ENCODE results near the gene OR5H2. TPM values are rescaled to one million over a fixed set of nuclear protein-coding genes. Genes with fewer than 3 reads are reported as not detected.
A peak's percentile ranks its signal among the peaks of the same experiment; 100 is the strongest.

OR5H2 gene
- total RNA-seq, 2 donors from 2014 or later: not detected

DNA sequence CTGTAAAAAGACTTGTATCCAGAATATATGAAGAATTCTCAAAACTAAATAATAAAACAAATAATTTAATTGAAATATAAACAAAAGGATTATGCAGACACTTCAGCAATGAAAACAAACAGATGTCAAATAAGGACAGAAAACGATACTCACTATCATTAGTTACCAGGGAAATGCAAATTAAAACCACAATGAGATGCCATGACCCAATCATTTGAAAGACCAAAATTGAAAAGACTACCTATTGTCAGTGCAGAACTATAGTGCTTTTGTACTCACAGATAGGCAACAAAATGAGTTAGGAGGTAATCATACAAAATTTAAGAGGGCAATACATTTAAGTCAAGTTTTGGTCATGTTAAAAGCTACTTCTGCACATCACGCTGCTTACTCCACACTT lies 39.8 kb downstream of the OR5H2 start:
- H3K27ac Mint-ChIP-seq: no peak overlapping the region

DNA sequence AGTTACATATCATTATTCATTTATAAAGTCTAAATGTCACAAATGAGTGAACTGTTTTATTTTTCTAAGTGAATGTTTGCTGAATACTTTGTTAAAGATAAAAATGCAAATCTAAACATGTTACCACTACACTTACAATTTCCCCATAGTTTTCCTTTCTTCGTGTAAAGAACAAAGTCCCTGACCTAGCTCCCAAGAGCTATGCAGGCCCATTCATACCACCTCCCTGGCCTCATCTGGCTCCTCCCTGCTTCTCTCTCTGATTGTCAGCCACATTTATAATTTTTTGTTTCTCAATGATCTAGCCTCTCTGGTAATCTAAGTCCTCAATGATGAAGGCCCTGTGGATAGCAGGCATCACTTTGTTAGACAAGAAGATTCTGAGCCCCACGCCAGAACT lies 40.4 kb downstream of the OR5H2 start:
- no peak overlapping the region for H3K4me3 Mint-ChIP-seq
- H3K27ac Mint-ChIP-seq: no peak overlapping the region
- no peaks in the 10 kb centered on the region for H3K36me3 Mint-ChIP-seq
- ATAC-seq: no peak
- H3K9me3 Mint-ChIP-seq: no peaks in the 10 kb centered on the region
- DNase-seq (ENCODE audit: low spot score): no peak
- H3K4me1 Mint-ChIP-seq (ENCODE audit: low read depth in 2 of 2): no peaks in the 10 kb centered on the region
- peaks cover 10 to 18% of the 10 kb centered on the region in 2 donors for H3K27me3 Mint-ChIP-seq

More for the DNA sequence above, 39.8 kb downstream of the OR5H2 start:
- Mint-ChIP-seq H3K9me3 (no peaks in the 10 kb centered on the region), H3K27me3 (peaks cover 10 to 18% of the 10 kb centered on the region in 2 donors), H3K4me1 (ENCODE audit: low read depth in 2 of 2) (no peaks in the 10 kb centered on the region), H3K4me3 (no peak overlapping the region), H3K36me3 (no peaks in the 10 kb centered on the region)
- DNase-seq (ENCODE audit: low spot score): no peak
- no peak for ATAC-seq

DNA sequence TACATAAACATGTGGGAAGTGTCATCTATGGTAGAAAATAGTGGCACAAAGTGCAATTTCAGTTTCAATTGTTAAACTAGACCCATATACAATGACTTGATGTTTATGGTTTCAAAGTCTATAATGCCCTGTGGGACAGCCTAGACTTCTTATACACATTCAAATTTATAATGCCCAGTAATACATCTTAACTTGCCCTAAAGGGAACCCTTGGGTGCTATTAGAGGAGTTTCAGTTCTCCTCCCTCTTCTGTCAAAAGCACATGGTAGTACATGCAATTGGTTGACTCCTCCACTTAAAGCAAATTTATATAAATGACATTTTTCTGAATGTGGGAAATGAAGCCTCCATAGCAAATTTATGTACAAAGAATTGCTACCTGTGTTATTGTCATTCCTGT lies 41.1 kb downstream of the OR5H2 start:
- Mint-ChIP-seq H3K27me3 (peaks cover 10 to 18% of the 10 kb centered on the region in 2 donors), H3K36me3 (no peaks in the 10 kb centered on the region), H3K9me3 (no peaks in the 10 kb centered on the region), H3K4me1 (ENCODE audit: low read depth in 2 of 2) (no peaks in the 10 kb centered on the region), H3K4me3 (no peak overlapping the region), H3K27ac (no peak overlapping the region)
- DNase-seq (ENCODE audit: low spot score) (no peak), ATAC-seq (no peak)

DNA sequence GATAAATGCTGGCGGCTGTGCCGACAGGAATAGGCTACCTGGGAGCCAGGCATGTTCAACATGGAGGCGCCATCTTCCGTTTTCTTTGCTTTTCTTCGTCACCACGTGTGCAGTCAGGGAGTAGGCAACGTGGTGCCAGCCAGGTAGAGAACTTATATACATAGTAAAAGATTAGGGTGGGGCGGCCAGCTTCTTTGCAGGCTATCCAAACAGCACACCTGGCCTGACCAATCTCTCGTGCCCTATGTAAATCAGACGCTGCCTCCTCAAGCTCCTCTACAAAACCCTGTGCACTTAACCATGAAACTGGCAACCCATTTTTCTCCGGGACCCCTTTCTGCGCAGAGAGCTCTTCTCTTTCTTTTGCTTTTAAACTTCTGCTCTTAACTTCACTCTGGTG lies 42.8 kb downstream of the OR5H2 start:
- Mint-ChIP-seq H3K4me3 (no peak overlapping the region), H3K27ac (no peak overlapping the region), H3K4me1 (ENCODE audit: low read depth in 2 of 2) (peaks cover 0 to 4% of the 10 kb centered on the region in 2 donors), H3K27me3 (peaks cover 13 to 26% of the 10 kb centered on the region in 2 donors), H3K9me3 (no peaks in the 10 kb centered on the region), H3K36me3 (no peaks in the 10 kb centered on the region)
- ATAC-seq (no peak), DNase-seq (ENCODE audit: low spot score) (no peak)

DNA sequence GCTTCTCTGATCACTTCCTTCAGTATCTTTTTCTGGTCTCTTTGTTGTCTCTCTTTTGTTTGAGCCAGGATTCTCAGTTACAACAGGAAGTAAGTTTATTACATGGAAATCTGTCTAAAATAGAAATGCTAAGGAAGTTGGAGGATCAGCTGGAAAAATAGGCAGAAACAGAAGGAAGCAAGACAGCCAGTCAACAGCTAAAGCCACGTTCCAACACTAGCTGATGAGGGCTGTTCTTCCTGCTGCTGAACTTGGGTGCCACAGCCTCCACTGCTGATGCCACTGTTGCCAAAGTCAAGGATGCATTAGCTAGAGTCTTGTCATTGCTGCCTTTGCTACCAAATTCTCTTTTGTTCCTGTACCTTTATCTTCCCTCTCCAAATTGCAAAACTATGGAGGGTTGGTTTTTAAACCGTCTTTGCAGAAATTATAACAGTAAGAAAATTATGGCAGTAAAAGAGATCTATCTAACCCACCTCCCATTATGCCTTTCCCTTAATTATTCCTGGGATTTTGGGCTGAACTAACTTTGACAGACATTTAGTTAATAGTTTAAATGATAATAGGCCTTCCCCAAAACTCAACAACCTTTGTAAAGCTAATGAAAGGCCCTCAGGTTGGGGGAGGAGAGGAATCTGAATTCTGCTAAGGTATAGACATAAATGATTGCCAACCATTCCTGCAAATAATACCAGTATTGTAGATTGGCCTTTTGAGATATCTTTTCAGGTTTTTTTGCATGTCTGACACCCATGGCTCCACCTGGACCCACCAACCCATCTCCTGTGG lies 44.0 kb downstream of the OR5H2 start:
- Mint-ChIP-seq H3K4me3 (no peak overlapping the region), H3K27me3 (peaks cover 13 to 25% of the 10 kb centered on the region in 2 donors), H3K27ac (no peak overlapping the region), H3K4me1 (ENCODE audit: low read depth in 2 of 2) (peaks cover 0 to 4% of the 10 kb centered on the region in 2 donors), H3K9me3 (no peaks in the 10 kb centered on the region), H3K36me3 (no peaks in the 10 kb centered on the region)
- DNase-seq (ENCODE audit: low spot score): no peak
- no peak for ATAC-seq

DNA sequence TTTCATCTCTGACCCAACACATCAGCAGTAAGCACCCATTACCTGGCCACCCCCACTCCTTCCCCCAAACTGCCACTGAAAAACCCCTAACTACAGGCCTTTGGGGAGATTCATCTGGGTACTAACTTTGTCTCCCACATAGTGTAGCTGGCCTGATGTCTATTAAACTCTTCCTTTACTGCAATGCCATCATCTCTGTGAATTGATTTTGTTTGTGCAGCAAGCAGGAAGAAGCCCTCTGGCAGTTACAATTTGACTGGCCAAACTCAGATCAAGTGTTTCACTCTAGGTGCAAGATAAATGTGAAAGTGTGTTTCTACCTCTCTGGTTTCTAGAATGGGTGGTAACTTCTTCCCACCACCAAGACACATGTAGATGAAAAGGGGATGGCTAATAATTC lies 44.6 kb downstream of the OR5H2 start:
- Mint-ChIP-seq H3K4me1 (ENCODE audit: low read depth in 2 of 2) (peaks cover 0 to 4% of the 10 kb centered on the region in 2 donors), H3K27ac (no peak overlapping the region), H3K4me3 (no peak overlapping the region), H3K27me3 (peaks cover 13 to 31% of the 10 kb centered on the region in 2 donors), H3K36me3 (no peaks in the 10 kb centered on the region), H3K9me3 (no peaks in the 10 kb centered on the region)
- ATAC-seq: peak in 1 of 2 donors; percentile 60
- no peak for DNase-seq (ENCODE audit: low spot score)

DNA sequence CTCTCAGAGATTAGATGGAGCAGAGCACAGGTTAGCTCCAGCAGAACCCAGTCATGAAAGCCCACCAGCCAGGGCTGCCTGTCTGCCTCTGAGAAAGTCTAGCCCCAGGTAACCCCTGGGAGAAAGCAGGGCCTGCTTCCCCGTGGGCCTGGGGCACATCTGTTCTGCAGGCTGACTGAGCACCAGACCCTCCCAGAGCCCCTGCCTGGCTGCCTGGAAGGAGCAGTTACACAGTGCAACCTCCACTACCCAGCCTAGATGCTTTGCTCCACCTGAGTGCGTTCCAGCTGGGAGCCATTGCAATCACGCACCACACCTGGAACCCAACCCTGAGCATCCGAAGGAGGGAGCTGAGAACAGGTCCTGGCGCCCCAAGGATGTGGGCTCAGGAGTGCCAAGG lies 46.6 kb downstream of the OR5H2 start:
- ATAC-seq (peak in 1 of 2 donors; percentile 45), DNase-seq (ENCODE audit: low spot score) (no peak)
- peaks cover 2 to 4% of the 10 kb centered on the region in 2 donors for H3K4me1 Mint-ChIP-seq (ENCODE audit: low read depth in 2 of 2)
- no peaks in the 10 kb centered on the region for H3K9me3 Mint-ChIP-seq
- peaks cover 16 to 40% of the 10 kb centered on the region in 2 donors for H3K27me3 Mint-ChIP-seq
- H3K36me3 Mint-ChIP-seq: no peaks in the 10 kb centered on the region
- H3K4me3 Mint-ChIP-seq: no peak overlapping the region
- no peak overlapping the region for H3K27ac Mint-ChIP-seq

DNA sequence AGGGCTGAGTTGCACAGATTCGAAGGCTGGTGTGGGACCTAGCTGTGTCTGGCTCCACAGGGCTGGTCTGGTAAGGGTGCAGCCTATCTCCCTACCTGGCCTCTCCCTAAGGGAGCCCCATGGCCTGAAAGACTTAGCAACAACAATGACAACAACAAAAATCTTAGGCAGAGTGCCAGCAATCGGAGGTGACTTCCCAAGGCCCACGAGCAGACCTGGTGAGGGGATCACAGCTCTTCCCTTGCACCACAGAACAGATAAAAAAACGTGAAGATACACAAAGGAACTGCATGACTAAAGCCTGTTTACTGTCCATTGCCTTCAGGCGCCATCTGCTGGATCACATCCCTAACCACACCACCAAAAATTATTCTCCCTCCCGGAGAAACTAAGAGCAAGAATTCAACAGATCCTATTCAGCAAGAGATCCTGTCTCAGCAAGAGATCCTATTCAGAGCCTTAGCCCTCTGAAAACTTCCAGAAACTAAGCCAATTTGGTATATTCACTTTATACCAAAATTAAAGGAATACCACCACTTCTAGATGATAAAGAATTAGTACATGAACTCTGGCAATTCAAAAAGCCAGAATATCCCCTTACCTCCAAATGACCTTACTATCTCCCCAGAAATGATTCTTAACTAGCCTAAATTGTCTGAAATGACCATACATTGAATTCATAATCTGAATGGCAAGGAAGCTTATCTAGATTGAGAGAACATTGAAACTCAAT lies 47.3 kb downstream of the OR5H2 start:
- Mint-ChIP-seq H3K27ac (no peak overlapping the region), H3K4me3 (no peak overlapping the region), H3K4me1 (ENCODE audit: low read depth in 2 of 2) (peaks cover 4 to 7% of the 10 kb centered on the region in 2 donors), H3K9me3 (no peaks in the 10 kb centered on the region), H3K36me3 (no peaks in the 10 kb centered on the region), H3K27me3 (peaks cover 16 to 40% of the 10 kb centered on the region in 2 donors)
- DNase-seq (ENCODE audit: low spot score) (no peak), ATAC-seq (peak; percentile 66 to 69)

DNA sequence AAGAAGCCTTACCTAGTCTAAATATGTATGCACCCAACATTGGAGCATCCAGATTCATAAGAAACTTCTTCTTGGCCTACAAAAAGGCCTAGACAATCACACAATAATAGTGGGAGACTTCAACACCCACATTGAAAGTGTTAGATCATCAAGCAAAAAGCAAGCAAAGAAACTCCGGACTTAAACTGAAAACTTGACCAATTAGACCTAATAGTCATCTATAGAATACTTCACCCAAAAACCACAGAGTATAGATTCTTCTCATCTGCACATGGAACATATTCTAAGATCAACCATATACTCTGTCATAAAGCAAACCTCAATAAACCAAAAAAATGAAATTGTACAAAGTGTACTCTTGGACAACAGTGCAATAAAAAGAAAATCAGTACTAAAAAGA lies 49.0 kb downstream of the OR5H2 start:
- DNase-seq (ENCODE audit: low spot score) (no peak), ATAC-seq (no peak)
- Mint-ChIP-seq H3K27me3 (peaks cover 13 to 28% of the 10 kb centered on the region in 2 donors), H3K27ac (no peak overlapping the region), H3K36me3 (no peaks in the 10 kb centered on the region), H3K4me1 (ENCODE audit: low read depth in 2 of 2) (peaks cover 4 to 7% of the 10 kb centered on the region in 2 donors), H3K4me3 (no peak overlapping the region), H3K9me3 (no peaks in the 10 kb centered on the region)

Other genes with a start within 250 kb of the OR5H2 start
- not detected for gene GABRR3, start 247.2 kb upstream of the OR5H2 start, total RNA-seq
- gene OR5AC2, start 195.3 kb upstream of the OR5H2 start, total RNA-seq: not detected
- not detected for gene OR5H1, start 151.8 kb upstream of the OR5H2 start, total RNA-seq
- under 1 TPM in 1 of 2 donors, not detected in 1; 0.07 TPM for gene OR5H14, start 135.0 kb upstream of the OR5H2 start, total RNA-seq
- gene OR5H15, start 115.8 kb upstream of the OR5H2 start, total RNA-seq: not detected
- not detected for gene OR5H6, start 18.3 kb upstream of the OR5H2 start, total RNA-seq
- not detected for gene OR5K4, start 71.3 kb downstream of the OR5H2 start, total RNA-seq
- gene OR5K3, start 108.2 kb downstream of the OR5H2 start, total RNA-seq: not detected
- gene OR5K1, start 180.7 kb downstream of the OR5H2 start, total RNA-seq: not detected
- gene OR5K2, start 215.2 kb downstream of the OR5H2 start, total RNA-seq: not detected
- gene CLDND1, start 240.4 kb downstream of the OR5H2 start, total RNA-seq: 100 to 1,000 TPM; 352 to 548 TPM
- 10 to 100 TPM in 1 of 2 donors, 1 to 10 TPM in 1; 1.4 to 13.2 TPM for gene GPR15, start 249.5 kb downstream of the OR5H2 start, total RNA-seq